HepG2 (cell line): ENCODE data around the gene TMEM267. TPM values are rescaled to one million over a fixed set of nuclear protein-coding genes. Genes with fewer than 3 reads are reported as not detected.
A peak's percentile ranks its signal among the peaks of the same experiment; 100 is the strongest.

Source experiments
- BRF2 ChIP-seq: sonication (generic); formaldehyde crosslinking; IDR thresholded peaks from 2 replicates; pipeline ENCODE4 v1.8.1; 2022; ENCODE audit warnings: mild to moderate bottlenecking, missing genetic modification reagents
- DRAP1 ChIP-seq: IDR thresholded peaks from 2 replicates; pipeline ENCODE4 v1.6.1; 2016; ENCODE audit warnings: missing genetic modification reagents, missing compliant biosample characterization
- ELF4 ChIP-seq: sonication (generic); formaldehyde crosslinking; IDR thresholded peaks from 2 replicates; pipeline ENCODE4 v1.5.0; 2020; ENCODE audit warnings: missing genetic modification reagents, mild to moderate bottlenecking, moderate library complexity, borderline replicate concordance
- GABPA ChIP-seq, 2 experiments: IDR thresholded peaks; 2 replicates each; pipeline ENCODE4 v1.6.1; 2011 to 2016; ENCODE audit warnings: low read depth in 2 of 2, low read length in 1 of 2, missing biosample characterization in 1 of 2, missing genetic modification characterization in 1 of 2
- HIC2 ChIP-seq: sonication (generic); formaldehyde crosslinking; IDR thresholded peaks from 2 replicates; pipeline ENCODE4 v1.9.0; 2022; ENCODE audit warnings: low read depth, missing genetic modification reagents
- HOXA3 ChIP-seq: sonication (generic); formaldehyde crosslinking; IDR thresholded peaks from 2 replicates; pipeline ENCODE4 v1.5.0; 2020; ENCODE audit warnings: missing genetic modification reagents
- MXD1 ChIP-seq: sonication (generic); formaldehyde crosslinking; IDR thresholded peaks from 2 replicates; pipeline ENCODE4 v1.4.0; 2020; ENCODE audit warnings: mild to moderate bottlenecking, missing genetic modification reagents
- MXD3 ChIP-seq: IDR thresholded peaks from 2 replicates; pipeline ENCODE4 v1.6.1; 2016; ENCODE audit warnings: mild to moderate bottlenecking, missing biosample characterization, missing genetic modification reagents
- TMF1 ChIP-seq: sonication (generic); formaldehyde crosslinking; IDR thresholded peaks from 2 replicates; pipeline ENCODE4 v1.8.1; 2022; ENCODE audit warnings: low read depth, missing genetic modification reagents
- ZGPAT ChIP-seq: IDR thresholded peaks from 2 replicates; pipeline ENCODE4 v1.6.1; 2016; ENCODE audit warnings: mild to moderate bottlenecking
- ZNF205 ChIP-seq: IDR thresholded peaks from 2 replicates; pipeline ENCODE4 v1.6.1; 2018; ENCODE audit warnings: missing biosample characterization, missing genetic modification reagents
- ZNF331 ChIP-seq: sonication (generic); formaldehyde crosslinking; IDR thresholded peaks from 2 replicates; pipeline ENCODE4 v1.4.0; 2020; ENCODE audit warnings: missing genetic modification reagents
- ZNF362 ChIP-seq: sonication (generic); formaldehyde crosslinking; IDR thresholded peaks from 2 replicates; pipeline ENCODE4 v1.4.0; 2020; ENCODE audit warnings: missing genetic modification reagents, mild to moderate bottlenecking, borderline replicate concordance
- ZNF576 ChIP-seq: sonication (generic); formaldehyde crosslinking; IDR thresholded peaks from 2 replicates; pipeline ENCODE4 v1.4.0; 2020; ENCODE audit warnings: mild to moderate bottlenecking, missing genetic modification reagents
- ZNF747 ChIP-seq: sonication (generic); formaldehyde crosslinking; IDR thresholded peaks from 2 replicates; pipeline ENCODE4 v1.8.1; 2023; ENCODE audit warnings: missing genetic modification reagents, mild to moderate bottlenecking, borderline replicate concordance
- ZXDC ChIP-seq: sonication (generic); formaldehyde crosslinking; IDR thresholded peaks from 2 replicates; pipeline ENCODE4 v1.5.0; 2020; ENCODE audit warnings: mild to moderate bottlenecking, missing genetic modification reagents
- polyA plus RNA-seq, 8 experiments: library from polyadenylated mRNA; depleted of rRNA in 3 of 8; stranded (reverse) in 7 of 8; unstranded in 1 of 8; fragments of >200 nt; fragmentation: Illumina TruSeq in 4 of 8; extraction: Trizol in 4 of 8; gene quantifications; 2 replicates each; pipeline versions ENCODE4 v1.2.1 to v1.2.3, GENCODE V29; 2011 to 2016; ENCODE audit warnings: low read depth in 4 of 8, missing spikeins in 1 of 8, mixed read lengths in 1 of 8; ENCODE audit not compliant: insufficient read depth in 1 of 8
- total RNA-seq, 5 experiments: library from RNA; depleted of rRNA; stranded (reverse); fragments of >200 nt; fragmentation: Illumina TruSeq; extraction: Trizol; gene quantifications; 2 replicates each; pipeline ENCODE4 v1.2.3, GENCODE V29; 2016; ENCODE audit warnings: low read depth in 1 of 5

TMEM267 gene
- total and polyA plus RNA-seq, 2 of the 13 experiments (the other 11 are each of a cell fraction or from before 2014, with no cell fraction given): 8.9 to 12.6 TPM

GRCh38 chr5:43514816-43515677 is 31.4 kb upstream of the TMEM267 start, which contains the start of gene C5orf34 (continued):
- TF ChIP-seq DRAP1 (CRISPR knock-in tag) (peak; percentile 88), ZNF362 (peak; percentile 64; the same call in 1 of the 2 replicates), MXD3 (peak; percentile 51; the same call in 1 of the 2 replicates), ZNF331 (0 out of 2 replicates have a peak, but pooled peaks have one; percentile 13), MXD1 (CRISPR knock-in tag) (peak; percentile 78; the same call in 1 of the 2 replicates), HIC2 (CRISPR knock-in tag) (no peak), ZNF747 (0 out of 2 replicates have a peak, but pooled peaks have one; percentile 49), ZXDC (CRISPR knock-in tag) (0 out of 2 replicates have a peak, but pooled peaks have one; percentile 33), ZNF205 (CRISPR knock-in tag) (0 out of 2 replicates have a peak, but pooled peaks have one; percentile 22), ZNF576 (0 out of 2 replicates have a peak, but pooled peaks have one; percentile 44), ELF4 (CRISPR knock-in tag) (0 out of 2 replicates have a peak, but pooled peaks have one; percentile 31), TMF1 (CRISPR knock-in tag) (no peak), GABPA (IDR thresholded peaks at IDR 0.05; ENCODE audit: low read depth, low read length) (peak; percentile 98), GABPA (CRISPR knock-in tag; IDR thresholded peaks at IDR 0.05; ENCODE audit: low read depth) (peak; percentile 98), ZGPAT (CRISPR knock-in tag) (peak; percentile 61), HOXA3 (CRISPR knock-in tag) (peak; percentile 72), BRF2 (CRISPR knock-in tag) (no peak)
